ENCODE measurements around the gene CDC25A.

GRCh38 chr3:48232232-48232631 lies 44.0 kb upstream of the CDC25A start:
- TF ChIP-seq CTCF (IDR thresholded peaks at IDR 0.05) (no peak), POLR2A (IDR thresholded peaks at IDR 0.05) (no peak)
